Measurements from ENCODE around the gene RASGEF1B. TPM values are rescaled to one million over a fixed set of nuclear protein-coding genes. Genes with fewer than 3 reads are reported as not detected.

RASGEF1B gene
- total RNA-seq, 1 experiment from 2014 or later: 7.5 TPM

DNA sequence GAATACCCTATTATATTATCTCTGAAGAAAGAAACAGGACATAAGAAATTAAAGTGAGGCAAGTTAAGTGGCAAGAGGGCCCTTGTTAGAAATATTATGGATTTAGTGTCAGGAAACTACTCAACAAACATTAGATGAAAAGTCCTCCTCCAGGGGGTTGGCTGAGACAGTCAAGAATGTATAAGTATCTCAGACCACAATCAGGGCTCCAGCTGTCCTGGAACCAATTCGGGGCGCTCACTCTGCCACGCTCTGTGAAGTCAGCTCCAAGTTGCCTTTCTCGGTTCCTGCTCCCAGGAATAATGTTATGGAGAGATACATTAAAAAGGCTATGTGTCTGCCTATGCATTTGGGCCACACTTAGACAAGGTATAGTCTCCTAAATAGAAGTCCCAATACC, 73.3 kb downstream of the RASGEF1B start:
- Histone ChIP-seq H3K4ac (ENCODE audit: low read depth, low read length) (no peak overlapping the region), H2BK15ac (ENCODE audit: low read depth, low read length) (no peak overlapping the region), H2BK20ac (ENCODE audit: low read depth, low read length, poor library complexity, severe bottlenecking) (no peak overlapping the region), H3K4me2 (ENCODE audit: insufficient read depth, insufficient read length, low read length) (no peak overlapping the region), H3K9me3 (ENCODE audit: control insufficient read depth, low read depth, low read length) (no peaks in the 10 kb centered on the region), H3K27me3 (ENCODE audit: insufficient read depth, low read length) (no peaks in the 10 kb centered on the region), H2BK120ac (ENCODE audit: low read depth, low read length, poor library complexity, severe bottlenecking) (no peak overlapping the region), H4K5ac (ENCODE audit: insufficient read length, low read depth, low read length) (no peak overlapping the region), H3K4me1 (ENCODE audit: insufficient read depth, low read length) (no peaks in the 10 kb centered on the region), H3K79me1 (ENCODE audit: insufficient read depth, low read depth, low read length, poor library complexity, severe bottlenecking) (no peaks in the 10 kb centered on the region), H3K79me2 (ENCODE audit: insufficient read depth, low read length) (no peaks in the 10 kb centered on the region), H2BK12ac (ENCODE audit: insufficient read length, low read depth, low read length) (no peak overlapping the region), H3K27ac (ENCODE audit: insufficient read length, low read depth, low read length) (no peak overlapping the region), H3K14ac (ENCODE audit: insufficient read depth, low read length) (no peak overlapping the region), H3K56ac (ENCODE audit: insufficient read length, low read depth, low read length) (no peak overlapping the region), H3K23me2 (ENCODE audit: insufficient read length, low read depth, low read length, poor library complexity, severe bottlenecking) (no peaks in the 10 kb centered on the region), H3K18ac (ENCODE audit: insufficient read length, low read depth, low read length) (no peak overlapping the region), H4K20me1 (ENCODE audit: control insufficient read depth, insufficient read depth, insufficient read length) (no peaks in the 10 kb centered on the region), H3K23ac (ENCODE audit: insufficient read length, low read depth, low read length) (no peak overlapping the region), H2BK5ac (ENCODE audit: insufficient read length, low read length) (no peak overlapping the region), H3K9ac (ENCODE audit: extremely low read depth, insufficient read length, low read length) (no peak overlapping the region), H4K91ac (ENCODE audit: insufficient read length, low read depth, low read length) (no peak overlapping the region), H3T11ph (ENCODE audit: low read length) (no peak overlapping the region), H2AK5ac (ENCODE audit: insufficient read length, low read length) (no peak overlapping the region), H2AFZ (ENCODE audit: low read length) (no peak overlapping the region), H4K8ac (replicated peaks; ENCODE audit: insufficient read length, low read depth, low read length) (no peak overlapping the region)
- WGBS (ENCODE audit: extremely low coverage, insufficient read length, low lambda C conversion rate): no CpG with 5 or more reads among the region's 4 CpGs
- DNase-seq: no peak
- Mint-ChIP-seq H3K27ac (no peak overlapping the region), H3K4me1 (peaks cover 3 to 4% of the 10 kb centered on the region in 2 experiments; a peak in 1 of 4 replicates), H3K27me3 (ENCODE audit: low read depth) (peaks cover 1% of the 10 kb centered on the region; the same call in 1 of the 2 replicates), H3K9me3 (no peaks in the 10 kb centered on the region), H3K4me3 (no peak overlapping the region), H3K36me3 (ENCODE audit: insufficient read depth in 1 of 3, low read depth in 3 of 3) (no peaks in the 10 kb centered on the region)
- TF ChIP-seq, protein P1, sequence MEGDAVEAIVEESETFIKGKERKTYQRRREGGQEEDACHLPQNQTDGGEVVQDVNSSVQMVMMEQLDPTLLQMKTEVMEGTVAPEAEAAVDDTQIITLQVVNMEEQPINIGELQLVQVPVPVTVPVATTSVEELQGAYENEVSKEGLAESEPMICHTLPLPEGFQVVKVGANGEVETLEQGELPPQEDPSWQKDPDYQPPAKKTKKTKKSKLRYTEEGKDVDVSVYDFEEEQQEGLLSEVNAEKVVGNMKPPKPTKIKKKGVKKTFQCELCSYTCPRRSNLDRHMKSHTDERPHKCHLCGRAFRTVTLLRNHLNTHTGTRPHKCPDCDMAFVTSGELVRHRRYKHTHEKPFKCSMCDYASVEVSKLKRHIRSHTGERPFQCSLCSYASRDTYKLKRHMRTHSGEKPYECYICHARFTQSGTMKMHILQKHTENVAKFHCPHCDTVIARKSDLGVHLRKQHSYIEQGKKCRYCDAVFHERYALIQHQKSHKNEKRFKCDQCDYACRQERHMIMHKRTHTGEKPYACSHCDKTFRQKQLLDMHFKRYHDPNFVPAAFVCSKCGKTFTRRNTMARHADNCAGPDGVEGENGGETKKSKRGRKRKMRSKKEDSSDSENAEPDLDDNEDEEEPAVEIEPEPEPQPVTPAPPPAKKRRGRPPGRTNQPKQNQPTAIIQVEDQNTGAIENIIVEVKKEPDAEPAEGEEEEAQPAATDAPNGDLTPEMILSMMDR (conservative IDR thresholded peaks at IDR 0.05): no peak

Data from H9 (cell line).